H1 (cell line): ENCODE data around the gene CTNND2. TPM values are rescaled to one million over a fixed set of nuclear protein-coding genes. Genes with fewer than 3 reads are reported as not detected.

Source experiments
- CTCF ChIA-PET: fragments of 300-600 bp; sonication (Branson Sonifier 250); formaldehyde crosslinking; loops from one replicate; lab custom pipeline; 2021; ENCODE audit not compliant: partially characterized antibody; lab: Charles Lee
- POLR2A ChIA-PET: fragments of 300-600 bp; sonication (Branson Sonifier 250); formaldehyde crosslinking; loops from one replicate; lab custom pipeline; 2021; ENCODE audit warnings: inconsistent platforms; ENCODE audit not compliant: partially characterized antibody; lab: Charles Lee
- DNase-seq, 2 experiments: peaks; one replicate each; pipeline versions ENCODE4 v3.0.0 to v3.0.0-alpha.2; 2010 to 2022; ENCODE audit warnings: low spot score in 2 of 2, low read depth in 1 of 2, mixed read lengths in 1 of 2
- FAIRE-seq: peaks from 2 replicates; lab custom pipeline; 2011; peaks lifted over from hg19 to GRCh38; lab: Jason Lieb, UNC
- H2AFZ ChIP-seq: 2 replicates; pipeline ENCODE4 v1.8.1; 2012; ENCODE audit warnings: low read length, inconsistent platforms
- H2AK5ac ChIP-seq: 2 replicates; pipeline ENCODE4 v1.6.1; 2013; ENCODE audit warnings: low read depth, low read length
- H2BK120ac ChIP-seq: replicated peaks from 2 replicates; pipeline ENCODE3; 2013; ENCODE audit warnings: low read depth, low read length, inconsistent platforms
- H2BK12ac ChIP-seq: 2 replicates; pipeline ENCODE4 v1.6.1; 2013; ENCODE audit warnings: low read depth, low read length
- H2BK15ac ChIP-seq: 2 replicates; pipeline ENCODE4 v1.6.1; 2013; ENCODE audit warnings: low read length
- H2BK20ac ChIP-seq: 2 replicates; pipeline ENCODE4 v1.6.1; 2013; ENCODE audit warnings: low read length
- H2BK5ac ChIP-seq: 2 replicates; pipeline ENCODE4 v1.6.1; 2013; ENCODE audit warnings: low read depth, low read length
- H3K14ac ChIP-seq: 2 replicates; pipeline ENCODE4 v1.6.1; 2013; ENCODE audit warnings: inconsistent platforms; ENCODE audit not compliant: insufficient read length
- H3K18ac ChIP-seq: 2 replicates; pipeline ENCODE4 v1.6.1; 2013; ENCODE audit warnings: low read length; ENCODE audit errors: extremely low read depth
- H3K23ac ChIP-seq: 2 replicates; pipeline ENCODE4 v1.6.1; 2013; ENCODE audit warnings: inconsistent platforms; ENCODE audit not compliant: insufficient read length
- H3K23me2 ChIP-seq: 2 replicates; pipeline ENCODE4 v1.6.1; 2013; ENCODE audit warnings: low read depth, low read length
- H3K27ac ChIP-seq: 2 replicates; pipeline ENCODE4 v1.6.1; 2011; ENCODE audit warnings: low read depth, low read length, inconsistent platforms
- H3K27me3 ChIP-seq, 4 experiments: replicated peaks in 1 of 4; 1 replicate in 1 of 4; 2 replicates in 3 of 4; pipeline versions ENCODE4 v1.6.1 to v1.8.1; 2011 to 2013; ENCODE audit warnings: low read length in 3 of 4, mild to moderate bottlenecking in 3 of 4, inconsistent platforms in 2 of 4, mixed read lengths in 2 of 4, moderate library complexity in 1 of 4; ENCODE audit not compliant: control insufficient read depth in 3 of 4, insufficient read depth in 3 of 4; ENCODE audit errors: extremely low read depth in 1 of 4
- H3K36me3 ChIP-seq, 4 experiments: 2 replicates each; pipeline versions ENCODE4 v1.6.1 to v1.8.1; 2011 to 2013; ENCODE audit warnings: mild to moderate bottlenecking in 4 of 4, low read length in 3 of 4, moderate library complexity in 2 of 4, control low read depth in 1 of 4, inconsistent platforms in 1 of 4; ENCODE audit not compliant: insufficient read depth in 4 of 4, control insufficient read depth in 2 of 4
- H3K4ac ChIP-seq: replicated peaks from 2 replicates; pipeline ENCODE3; 2013; ENCODE audit warnings: low read length, low read depth, mixed read lengths, inconsistent platforms; ENCODE audit not compliant: insufficient read length
- H3K4me1 ChIP-seq, 4 experiments: replicated peaks in 1 of 4; 1 replicate in 1 of 4; 2 replicates in 3 of 4; pipeline versions ENCODE4 v1.6.1 to v1.8.1; 2011 to 2013; ENCODE audit warnings: low read length in 3 of 4, inconsistent platforms in 2 of 4, mixed read lengths in 1 of 4; ENCODE audit not compliant: insufficient read depth in 4 of 4, control insufficient read depth in 3 of 4
- H3K4me2 ChIP-seq, 2 experiments: 2 replicates each; pipeline versions ENCODE4 v1.6.1 to v1.8.1; 2011 to 2013; ENCODE audit warnings: low read depth in 2 of 2, low read length in 2 of 2, control low read depth in 1 of 2, inconsistent platforms in 1 of 2, mild to moderate bottlenecking in 1 of 2; ENCODE audit not compliant: insufficient read depth in 1 of 2
- H3K4me3 ChIP-seq, 4 experiments: fragments of 200-600, 300-600 bp in 1 of 4; sonication (generic), shearing (Covaris generic), sonication (Bioruptor Twin) in 1 of 4; 2 replicates each; pipeline versions ENCODE4 v1.5.1 to v1.8.1; 2011 to 2016; ENCODE audit warnings: low read length in 4 of 4, low read depth in 3 of 4, control low read depth in 2 of 4, inconsistent platforms in 2 of 4, mild to moderate bottlenecking in 2 of 4, mixed read lengths in 1 of 4, moderate library complexity in 1 of 4; ENCODE audit not compliant: insufficient read depth in 2 of 4; ENCODE audit errors: extremely low read depth in 1 of 4
- H3K56ac ChIP-seq: replicated peaks from 2 replicates; pipeline ENCODE3; 2013; ENCODE audit warnings: low read depth, mild to moderate bottlenecking, mixed read lengths, low read length, inconsistent platforms; ENCODE audit not compliant: insufficient read length
- H3K79me1 ChIP-seq: 2 replicates; pipeline ENCODE4 v1.6.1; 2013; ENCODE audit warnings: low read depth, low read length, control low read depth
- H3K79me2 ChIP-seq, 2 experiments: 2 replicates each; pipeline versions ENCODE4 v1.6.1 to v1.8.1; 2012 to 2013; ENCODE audit warnings: low read length in 2 of 2, mild to moderate bottlenecking in 2 of 2, inconsistent platforms in 1 of 2; ENCODE audit not compliant: insufficient read depth in 2 of 2, control insufficient read depth in 1 of 2
- H3K9ac ChIP-seq, 4 experiments: replicated peaks in 1 of 4; 1 replicate in 1 of 4; 2 replicates in 3 of 4; pipeline versions ENCODE4 v1.6.1 to v1.8.1; 2011 to 2013; ENCODE audit warnings: low read depth in 3 of 4, low read length in 3 of 4, control low read depth in 2 of 4, mild to moderate bottlenecking in 2 of 4, moderate library complexity in 2 of 4, inconsistent platforms in 1 of 4; ENCODE audit errors: extremely low read depth in 1 of 4
- H3K9me3 ChIP-seq, 2 experiments: 2 replicates each; pipeline versions ENCODE4 v1.6.1 to v1.8.1; 2012 to 2013; ENCODE audit warnings: mild to moderate bottlenecking in 2 of 2, moderate library complexity in 2 of 2, control low read depth in 1 of 2, inconsistent platforms in 1 of 2, low read depth in 1 of 2, low read length in 1 of 2, mixed read lengths in 1 of 2; ENCODE audit not compliant: insufficient read depth in 2 of 2
- H4K20me1 ChIP-seq, 2 experiments: replicated peaks in 1 of 2; 2 replicates each; pipeline versions ENCODE3 to v1.8.1; 2011 to 2013; ENCODE audit warnings: inconsistent platforms in 2 of 2, low read length in 2 of 2, mild to moderate bottlenecking in 1 of 2; ENCODE audit not compliant: insufficient read depth in 2 of 2, control insufficient read depth in 1 of 2
- H4K5ac ChIP-seq: 2 replicates; pipeline ENCODE4 v1.6.1; 2013; ENCODE audit warnings: low read length, low read depth, mixed read lengths, inconsistent platforms; ENCODE audit not compliant: insufficient read length
- H4K8ac ChIP-seq: 2 replicates; pipeline ENCODE4 v1.8.0; 2013; ENCODE audit warnings: mild to moderate bottlenecking, moderate library complexity, low read length, inconsistent platforms; ENCODE audit not compliant: insufficient read depth; ENCODE audit errors: extremely low read depth
- H4K91ac ChIP-seq: replicated peaks from 2 replicates; pipeline ENCODE3; 2013; ENCODE audit warnings: low read length, mixed read lengths, inconsistent platforms; ENCODE audit not compliant: insufficient read length
- ATF3 ChIP-seq: IDR thresholded peaks from 2 replicates; pipeline ENCODE4 v1.6.1; 2011; ENCODE audit warnings: low read depth, mild to moderate bottlenecking, low read length; ENCODE audit not compliant: insufficient read depth
- BACH1 ChIP-seq: IDR thresholded peaks from 2 replicates; pipeline ENCODE4 v1.6.1; 2012; ENCODE audit warnings: low read length, improper control_type of control experiment
- CHD1 ChIP-seq: IDR thresholded peaks from 2 replicates; pipeline ENCODE4 v1.6.1; 2012; ENCODE audit warnings: low read depth, low read length, improper control_type of control experiment
- E2F6 ChIP-seq: IDR thresholded peaks from 2 replicates; pipeline ENCODE4 v1.6.1; 2012; ENCODE audit warnings: inconsistent platforms
- EP300 ChIP-seq, 2 experiments: IDR thresholded peaks; 1 replicate in 1 of 2; 2 replicates in 1 of 2; pipeline ENCODE4 v1.6.1; 2011 to 2012; ENCODE audit warnings: low read depth in 2 of 2, low read length in 2 of 2, mild to moderate bottlenecking in 2 of 2, borderline replicate concordance in 1 of 2, inconsistent platforms in 1 of 2, moderate library complexity in 1 of 2
- GABPA ChIP-seq: IDR thresholded peaks from 2 replicates; pipeline ENCODE4 v1.6.1; 2011; ENCODE audit warnings: mild to moderate bottlenecking, low read length, moderate library complexity, borderline replicate concordance; ENCODE audit not compliant: insufficient read depth
- KDM1A ChIP-seq: fragments of 200-600, 300-600 bp; sonication (generic); IDR thresholded peaks from 2 replicates; pipeline ENCODE4 v1.7.1; 2016; ENCODE audit warnings: mild to moderate bottlenecking, low read length, borderline replicate concordance
- MAFK ChIP-seq: IDR thresholded peaks from 2 replicates; pipeline ENCODE4 v1.6.1; 2012; ENCODE audit warnings: low read depth, mild to moderate bottlenecking, improper control_type of control experiment, low read length
- SIX5 ChIP-seq: IDR thresholded peaks from 2 replicates; pipeline ENCODE4 v1.6.1; 2011; ENCODE audit warnings: mild to moderate bottlenecking, low read depth, low read length
- SRF ChIP-seq: IDR thresholded peaks from 2 replicates; pipeline ENCODE4 v1.6.1; 2011; ENCODE audit warnings: mild to moderate bottlenecking, low read depth, low read length, moderate library complexity
- TEAD4 ChIP-seq: IDR thresholded peaks from 2 replicates; pipeline ENCODE4 v1.6.1; 2012; ENCODE audit warnings: low read depth, low read length, inconsistent platforms, mixed read lengths
- WGBS, 2 experiments: shearing (Covaris generic) in 1 of 2; methylation state at CpG; one replicate each; pipeline versions ENCODE4 v1.1.6 to v1.1.7; 2013 to 2015; ENCODE audit warnings: low lambda C conversion rate in 2 of 2, mixed read lengths in 2 of 2, inconsistent platforms in 1 of 2, low coverage in 1 of 2, missing lambda C conversion rate in 1 of 2; ENCODE audit not compliant: insufficient replicate concordance in 2 of 2, insufficient coverage in 1 of 2, insufficient read length in 1 of 2; ENCODE audit errors: extremely low coverage in 1 of 2, missing lambda C conversion rate in 1 of 2; 5-methylcytosine and 5-hydroxymethylcytosine counted together
- polyA plus RNA-seq, 7 experiments: library from polyadenylated mRNA; depleted of rRNA in 3 of 7; stranded (reverse) in 5 of 7; unstranded in 2 of 7; fragments of >200 nt in 5 of 7; fragments of 200-250 nt in 2 of 7; gene quantifications; 1 replicate in 5 of 7; 2 replicates in 1 of 7; 4 replicates in 1 of 7; pipeline versions ENCODE4 v1.2.1 to v1.2.3, GENCODE V29; 2011 to 2013; ENCODE audit warnings: missing spikeins in 2 of 7, mixed read lengths in 2 of 7
- total RNA-seq: library from RNA; stranded (reverse); fragmentation: NEBNext Ultra II Directional; extraction: Animal tissue kit (Norgen Biotek cat#: 25700); gene quantifications from 2 replicates; pipeline ENCODE4 v1.2.1, GENCODE V29; 2021

CTNND2 gene
- total and polyA plus RNA-seq, 2 of the 8 experiments (the other 6 are each of a cell fraction or from before 2014, with no cell fraction given) = 7.4 to 14.2 TPM

- no peak overlapping the region for H2BK5ac ChIP-seq
- no peak overlapping the region for H2BK20ac ChIP-seq
- 85% methylated on average over 5 of the region's 5 CpGs; no CpG with 5 or more reads in 1 of the 2 experiments for WGBS, 2 experiments
- DNase-seq = no peak
- H4K91ac ChIP-seq = no peak overlapping the region
- TF ChIP-seq SRF (no peak), MAFK (no peak), CHD1 (no peak), TEAD4 (no peak), ATF3 (no peak), SIX5 (no peak), BACH1 (no peak), GABPA (no peak), EP300 (IDR thresholded peaks at IDR 0.05; ENCODE audit: borderline replicate concordance in 1 of 2, low read depth in 2 of 2, low read length in 2 of 2) (no peak), E2F6 (no peak), KDM1A (no peak)
- TF ChIP-seq, all 59 proteins: peak for 0
- no peaks in the 10 kb centered on the region for H3K79me1 ChIP-seq
- H2BK120ac ChIP-seq = no peak overlapping the region
- H4K5ac ChIP-seq = no peak overlapping the region
- ChIA-PET CTCF (no interaction called here), POLR2A (no interaction called here)
- no peaks in the 10 kb centered on the region for H3K27me3 ChIP-seq
- no peaks in the 10 kb centered on the region for H4K20me1 ChIP-seq
- H2BK12ac ChIP-seq = no peak overlapping the region
- no peaks in the 10 kb centered on the region for H3K36me3 ChIP-seq
- no peak overlapping the region for H2AFZ ChIP-seq
- no peak overlapping the region for H3K23ac ChIP-seq
- no peak overlapping the region for H2BK15ac ChIP-seq
- no peaks in the 10 kb centered on the region for H3K23me2 ChIP-seq
- no peak overlapping the region for H2AK5ac ChIP-seq
- H3K9ac ChIP-seq = no peak overlapping the region
- H3K27ac ChIP-seq = no peak overlapping the region
- no peak overlapping the region for H3K56ac ChIP-seq
- no peak for FAIRE-seq
- H3K4ac ChIP-seq = no peak overlapping the region
- no peaks in the 10 kb centered on the region for H3K4me1 ChIP-seq
- no peak overlapping the region for H3K14ac ChIP-seq
- H3K4me2 ChIP-seq = no peak overlapping the region
- H3K9me3 ChIP-seq = no peaks in the 10 kb centered on the region
- H3K4me3 ChIP-seq = no peak overlapping the region
- H4K8ac ChIP-seq = no peak overlapping the region
- H3K18ac ChIP-seq = no peak overlapping the region
- no peaks in the 10 kb centered on the region for H3K79me2 ChIP-seq
These were observed 356.5 kb downstream of the CTNND2 start for GRCh38 chr5:11547730-11548129.
